Measurements from ENCODE around the gene PIM3.

GRCh38 chr22:49943771-49944398 is 16.7 kb upstream of the PIM3 start:
- TF ChIP-seq, protein P1, sequence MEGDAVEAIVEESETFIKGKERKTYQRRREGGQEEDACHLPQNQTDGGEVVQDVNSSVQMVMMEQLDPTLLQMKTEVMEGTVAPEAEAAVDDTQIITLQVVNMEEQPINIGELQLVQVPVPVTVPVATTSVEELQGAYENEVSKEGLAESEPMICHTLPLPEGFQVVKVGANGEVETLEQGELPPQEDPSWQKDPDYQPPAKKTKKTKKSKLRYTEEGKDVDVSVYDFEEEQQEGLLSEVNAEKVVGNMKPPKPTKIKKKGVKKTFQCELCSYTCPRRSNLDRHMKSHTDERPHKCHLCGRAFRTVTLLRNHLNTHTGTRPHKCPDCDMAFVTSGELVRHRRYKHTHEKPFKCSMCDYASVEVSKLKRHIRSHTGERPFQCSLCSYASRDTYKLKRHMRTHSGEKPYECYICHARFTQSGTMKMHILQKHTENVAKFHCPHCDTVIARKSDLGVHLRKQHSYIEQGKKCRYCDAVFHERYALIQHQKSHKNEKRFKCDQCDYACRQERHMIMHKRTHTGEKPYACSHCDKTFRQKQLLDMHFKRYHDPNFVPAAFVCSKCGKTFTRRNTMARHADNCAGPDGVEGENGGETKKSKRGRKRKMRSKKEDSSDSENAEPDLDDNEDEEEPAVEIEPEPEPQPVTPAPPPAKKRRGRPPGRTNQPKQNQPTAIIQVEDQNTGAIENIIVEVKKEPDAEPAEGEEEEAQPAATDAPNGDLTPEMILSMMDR (IDR thresholded peaks at IDR 0.05): no peak
- TF ChIP-seq EP300 (IDR thresholded peaks at IDR 0.05) (no peak), POLR2A (IDR thresholded peaks at IDR 0.05) (no peak)
